SK-N-SH treated with all-trans-retinoic acid at 6 μM for 48 hours (cell line): ENCODE measurements around the gene TSGA10IP.

ENCODE experiments used
- ATAC-seq: fragments of 200-7000 bp; cut with Tn5 transposase; 3 replicates; pipeline ENCODE4 v1.9.1; 2020; ENCODE audit warnings: mild to moderate bottlenecking, moderate library complexity
- ARNTL ChIP-seq: fragments of 450-650 bp; formaldehyde crosslinking; IDR thresholded peaks from 2 replicates; pipeline ENCODE4 v1.5.0; 2020; ENCODE audit warnings: low read depth, mild to moderate bottlenecking, moderate library complexity, borderline replicate concordance
- BACH2 ChIP-seq: fragments of 250-450 bp; sonication (Bioruptor Pico); IDR thresholded peaks from 2 replicates; pipeline ENCODE4 v1.9.0; 2021; ENCODE audit warnings: mild to moderate bottlenecking, borderline replicate concordance
- CREB5 ChIP-seq: fragments of 250-450 bp; sonication (Bioruptor Pico); IDR thresholded peaks from 2 replicates; pipeline ENCODE4 v1.5.1; 2020; ENCODE audit warnings: low read depth, mild to moderate bottlenecking, moderate library complexity
- CSRNP3 ChIP-seq: fragments of 250-450 bp; sonication (Bioruptor Pico); IDR thresholded peaks from 2 replicates; pipeline ENCODE4 v1.5.1; 2021; ENCODE audit warnings: mild to moderate bottlenecking, moderate library complexity
- ESRRG ChIP-seq: fragments of 250-450 bp; sonication (Bioruptor Pico); IDR thresholded peaks from 2 replicates; pipeline ENCODE4 v1.6.1; 2021; ENCODE audit warnings: mild to moderate bottlenecking
- GLIS3 ChIP-seq: fragments of 250-450 bp; sonication (Bioruptor Pico); IDR thresholded peaks from 2 replicates; pipeline ENCODE4 v1.5.0; 2020; ENCODE audit warnings: mild to moderate bottlenecking, moderate library complexity
- ISL1 ChIP-seq: fragments of 250-450 bp; sonication (Bioruptor Pico); IDR thresholded peaks from 2 replicates; pipeline ENCODE4 v2.1.2; 2022; ENCODE audit warnings: mild to moderate bottlenecking, moderate library complexity
- OSR1 ChIP-seq: fragments of 250-450 bp; sonication (Bioruptor Pico); IDR thresholded peaks from 2 replicates; pipeline ENCODE4 v1.8.0; 2022; ENCODE audit warnings: moderate library complexity, mild to moderate bottlenecking, inconsistent platforms
- PATZ1 ChIP-seq: fragments of 250-450 bp; sonication (Bioruptor Pico); IDR thresholded peaks from 2 replicates; pipeline ENCODE4 v1.8.0; 2020; ENCODE audit warnings: mild to moderate bottlenecking, moderate library complexity, borderline replicate concordance
- POU6F1 ChIP-seq: fragments of 250-450 bp; sonication (Bioruptor Pico); IDR thresholded peaks from 2 replicates; pipeline ENCODE4 v1.8.0; 2021; ENCODE audit warnings: low read depth, mild to moderate bottlenecking, moderate library complexity, borderline replicate concordance
- PPARA ChIP-seq: fragments of 250-450 bp; sonication (Bioruptor Pico); IDR thresholded peaks from 2 replicates; pipeline ENCODE4 v1.5.0; 2020; ENCODE audit warnings: mild to moderate bottlenecking, borderline replicate concordance
- RARB ChIP-seq: fragments of 250-450 bp; sonication (Bioruptor Pico); IDR thresholded peaks from 2 replicates; pipeline ENCODE4 v1.8.0; 2021; ENCODE audit warnings: mild to moderate bottlenecking, moderate library complexity
- SNAI2 ChIP-seq: fragments of 250-450 bp; sonication (Bioruptor Pico); IDR thresholded peaks from 2 replicates; pipeline ENCODE4 v1.5.0; 2020; ENCODE audit warnings: mild to moderate bottlenecking, moderate library complexity
- TCF4 ChIP-seq: fragments of 250-450 bp; sonication (Bioruptor Pico); IDR thresholded peaks from 2 replicates; pipeline ENCODE4 v1.8.0; 2021; ENCODE audit warnings: mild to moderate bottlenecking, moderate library complexity, borderline replicate concordance
- TOX ChIP-seq: fragments of 250-450 bp; sonication (Bioruptor Pico); IDR thresholded peaks from 2 replicates; pipeline ENCODE4 v1.8.0; 2021; ENCODE audit warnings: mild to moderate bottlenecking, moderate library complexity, borderline replicate concordance
- TSHZ2 ChIP-seq: fragments of 250-450 bp; sonication (Bioruptor Pico); IDR thresholded peaks from 2 replicates; pipeline ENCODE4 v1.5.0; 2020; ENCODE audit warnings: mild to moderate bottlenecking, moderate library complexity
- ZC3H10 ChIP-seq: fragments of 250-450 bp; sonication (Bioruptor Pico); IDR thresholded peaks from 2 replicates; pipeline ENCODE4 v1.5.1; 2021; ENCODE audit warnings: mild to moderate bottlenecking, moderate library complexity
- ZFP3 ChIP-seq: fragments of 250-450 bp; sonication (Bioruptor Pico); IDR thresholded peaks from 2 replicates; pipeline ENCODE4 v1.5.0; 2020; ENCODE audit warnings: mild to moderate bottlenecking, moderate library complexity
- ZFP30 ChIP-seq: fragments of 450-650 bp; formaldehyde crosslinking; IDR thresholded peaks from 2 replicates; pipeline ENCODE4 v1.5.0; 2022; ENCODE audit warnings: mild to moderate bottlenecking, moderate library complexity
- ZNF565 ChIP-seq: fragments of 450-650 bp; formaldehyde crosslinking; conservative IDR thresholded peaks from 2 replicates; pipeline ENCODE4 v1.5.0; 2020; ENCODE audit warnings: low read depth, mild to moderate bottlenecking, moderate library complexity
- ZNF70 ChIP-seq: fragments of 450-650 bp; formaldehyde crosslinking; IDR thresholded peaks from 2 replicates; pipeline ENCODE4 v1.5.0; 2020; ENCODE audit warnings: mild to moderate bottlenecking, moderate library complexity
- ZNF8 ChIP-seq: fragments of 450-650 bp; formaldehyde crosslinking; IDR thresholded peaks from 2 replicates; pipeline ENCODE4 v1.5.0; 2020; ENCODE audit warnings: mild to moderate bottlenecking, moderate library complexity

TSGA10IP gene

GRCh38 chr11:66006134-66006890, 61.0 kb downstream of the TSGA10IP start:
- no peak for ATAC-seq
- TF ChIP-seq GLIS3 (no peak), CREB5 (no peak), TOX (no peak), CSRNP3 (no peak), PPARA (no peak), BACH2 (CRISPR knock-in tag) (no peak), ESRRG (CRISPR knock-in tag) (no peak), TCF4 (CRISPR knock-in tag) (no peak), PATZ1 (CRISPR knock-in tag) (no peak), ISL1 (CRISPR knock-in tag) (no peak), POU6F1 (no peak), ZC3H10 (no peak), ZNF565 (CRISPR knock-in tag) (no peak), ZFP3 (no peak), ZNF8 (no peak), ZNF70 (no peak), TSHZ2 (CRISPR knock-in tag) (no peak)

GRCh38 chr11:66006891-66007176, 61.6 kb downstream of the TSGA10IP start:
- no peak for TF ChIP-seq ZFP3
- TF ChIP-seq ZFP30 (CRISPR knock-in tag): no peak
- no peak for TF ChIP-seq OSR1 (CRISPR knock-in tag)
- no peak for TF ChIP-seq TCF4 (CRISPR knock-in tag)
- TF ChIP-seq ISL1 (CRISPR knock-in tag): no peak
- no peak for TF ChIP-seq ZNF565 (CRISPR knock-in tag)
- TF ChIP-seq SNAI2 (CRISPR knock-in tag): no peak
- TF ChIP-seq ZNF70: no peak
- no peak for TF ChIP-seq PATZ1 (CRISPR knock-in tag)
- no peak for TF ChIP-seq CREB5
- no peak for TF ChIP-seq ZNF8
- TF ChIP-seq GLIS3: no peak
- no peak for TF ChIP-seq ARNTL (CRISPR knock-in tag)
- no peak for TF ChIP-seq TSHZ2 (CRISPR knock-in tag)
- TF ChIP-seq RARB (CRISPR knock-in tag): no peak
- TF ChIP-seq BACH2 (CRISPR knock-in tag): no peak
- TF ChIP-seq PPARA: no peak
- no peak for TF ChIP-seq CSRNP3
- no peak for TF ChIP-seq ESRRG (CRISPR knock-in tag)
- TF ChIP-seq, all 23 proteins: peak for 0
- ATAC-seq: no peak
